ENCODE data around the gene ZRANB3.
"Not testable (repeated sequence)": the region's sequence is repeated elsewhere in the genome, so short reads cannot be mapped to it uniquely, and the experiment has no call there.

ZRANB3 gene

DNA sequence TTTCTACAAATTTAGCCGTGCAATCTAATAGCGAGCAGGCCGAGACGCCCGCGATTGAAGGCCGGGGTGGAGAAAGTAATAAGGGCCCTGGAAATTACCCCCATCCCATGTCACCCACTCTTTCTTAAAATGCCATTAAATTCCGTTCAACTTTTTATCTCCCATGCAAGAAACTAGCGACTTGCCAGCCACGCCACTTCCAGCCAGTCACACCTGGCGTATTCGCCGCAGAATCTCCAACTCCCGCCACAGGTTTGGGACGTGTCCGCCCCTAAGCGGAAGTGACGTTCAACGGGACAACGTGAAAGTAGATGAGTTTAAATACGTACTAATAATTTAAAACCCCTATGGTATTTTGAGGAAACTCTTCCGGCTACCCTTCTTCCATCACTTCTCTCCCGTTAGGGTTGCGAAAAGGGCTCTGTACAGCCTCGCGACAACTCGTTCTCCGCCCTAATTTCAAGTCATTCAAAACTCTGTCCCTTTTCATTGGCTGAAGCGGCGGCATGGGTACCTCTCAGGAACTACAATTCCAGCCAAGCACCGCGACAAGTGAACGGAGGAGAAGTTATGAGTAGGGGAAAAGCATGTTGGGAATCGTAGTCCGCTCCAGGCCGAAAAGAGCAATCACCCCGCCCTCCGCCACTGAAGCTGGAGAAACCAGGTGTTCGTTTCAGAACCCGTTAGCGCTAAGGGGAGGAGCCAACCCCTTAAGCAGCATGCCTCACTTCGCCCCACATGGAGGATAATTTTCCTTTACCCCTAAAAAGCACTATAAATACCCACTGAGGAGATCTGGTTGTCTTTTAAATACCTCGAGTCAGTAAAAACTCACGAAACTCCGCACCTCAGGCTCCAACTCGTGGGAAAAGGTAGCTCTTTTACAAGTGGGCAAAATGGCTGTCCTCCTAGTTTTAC, at the start of gene ZRANB3:
Gene ZRANB3, minus strand, starts transcription at position 906 of the 918 bp plus-strand sequence.
- FAIRE-seq = peak; percentile 24

- FAIRE-seq = no peak
These were observed 42.6 kb upstream of the ZRANB3 start for GRCh38 chr2:135573620-135574019.

- FAIRE-seq = no peak
These were observed 39.9 kb upstream of the ZRANB3 start for GRCh38 chr2:135570884-135571283.

- FAIRE-seq = no peak
These were observed 32.8 kb upstream of the ZRANB3 start for GRCh38 chr2:135563793-135564192.

DNA sequence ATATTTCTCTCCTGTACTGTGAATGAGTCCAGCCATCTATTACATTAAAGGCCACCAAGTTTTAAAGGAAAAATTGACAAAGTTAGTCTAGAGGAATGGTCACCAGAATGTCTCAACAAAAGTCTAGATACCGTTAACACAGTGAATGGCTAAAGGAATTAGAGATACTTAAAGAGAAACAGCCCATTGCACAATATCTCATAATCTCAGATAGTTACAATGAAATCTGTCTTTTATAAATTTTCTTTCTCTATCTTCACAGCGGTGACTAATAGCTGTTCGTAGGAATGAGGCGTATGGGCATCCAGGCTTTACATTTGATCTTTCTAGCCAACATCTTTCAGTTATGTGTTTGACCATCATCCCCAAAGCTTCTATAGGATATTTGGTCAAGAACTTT, 30.9 kb upstream of the ZRANB3 start:
- no peak for FAIRE-seq

- no peak for FAIRE-seq
These were observed 26.5 kb upstream of the ZRANB3 start for GRCh38 chr2:135557530-135557929.

DNA sequence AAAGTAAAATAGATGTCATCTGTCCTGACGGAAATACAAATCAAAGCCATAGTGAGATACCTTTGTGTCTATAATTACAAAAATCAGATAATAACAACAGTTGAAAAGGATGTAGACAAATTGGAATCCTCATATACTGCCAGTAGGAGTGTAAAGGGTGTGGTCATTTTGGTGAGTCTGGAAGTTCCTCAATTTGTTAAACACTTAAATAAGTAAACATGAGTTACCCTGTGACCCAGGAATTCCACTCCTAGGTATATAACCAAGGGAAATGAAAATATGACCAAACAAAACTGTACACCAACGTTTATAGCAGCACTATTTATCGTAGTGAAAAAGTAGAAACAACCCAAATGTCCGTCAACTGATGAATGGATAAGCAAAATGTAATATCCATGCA, 24.3 kb upstream of the ZRANB3 start:
- FAIRE-seq = no peak

- FAIRE-seq = no peak
These were observed 21.9 kb upstream of the ZRANB3 start for GRCh38 chr2:135552887-135553286.

GRCh38 chr2:135551356-135551755, 20.3 kb upstream of the ZRANB3 start:
- FAIRE-seq = no peak

GRCh38 chr2:135547311-135547710, 16.3 kb upstream of the ZRANB3 start:
- no peak for FAIRE-seq

DNA sequence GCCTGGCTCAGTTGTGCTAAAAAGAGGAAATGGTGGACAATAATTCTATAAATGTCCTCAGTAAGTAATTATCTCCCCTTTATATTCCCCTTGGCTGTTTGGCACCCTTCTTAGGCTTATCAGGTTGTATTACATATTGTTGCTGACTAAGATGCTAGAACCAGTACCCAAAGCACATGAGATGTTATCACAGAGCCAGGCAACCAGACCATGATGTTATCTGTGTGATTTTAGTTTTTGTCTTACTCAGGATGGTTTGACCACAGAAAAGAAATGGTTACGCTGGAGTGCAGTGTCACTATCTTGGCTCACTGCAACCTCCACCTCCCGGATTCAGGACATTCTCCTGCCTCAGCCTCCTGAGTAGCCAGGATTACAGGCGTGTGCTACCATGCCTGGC, 15.4 kb upstream of the ZRANB3 start:
- FAIRE-seq = no peak

DNA sequence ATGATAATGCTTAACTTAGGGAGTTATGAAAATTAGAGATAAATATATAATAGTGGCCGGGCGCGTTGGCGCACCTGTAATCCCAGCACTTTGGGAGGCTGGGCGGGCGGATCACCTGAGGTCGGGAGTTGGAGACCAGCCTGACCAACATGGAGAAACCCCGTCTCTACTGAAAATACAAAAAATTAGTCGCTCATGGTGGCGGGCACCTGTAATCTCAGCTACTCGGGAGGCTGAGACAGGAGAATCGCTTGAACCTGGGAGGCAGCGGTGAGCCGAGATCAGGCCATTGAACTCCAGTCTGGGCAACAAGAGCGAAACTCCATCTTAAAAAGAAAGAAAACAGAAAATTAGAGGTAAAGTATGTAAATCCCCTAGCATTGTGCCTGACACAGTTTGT, 2.5 kb upstream of the ZRANB3 start:
- not testable (repeated sequence) for FAIRE-seq

DNA sequence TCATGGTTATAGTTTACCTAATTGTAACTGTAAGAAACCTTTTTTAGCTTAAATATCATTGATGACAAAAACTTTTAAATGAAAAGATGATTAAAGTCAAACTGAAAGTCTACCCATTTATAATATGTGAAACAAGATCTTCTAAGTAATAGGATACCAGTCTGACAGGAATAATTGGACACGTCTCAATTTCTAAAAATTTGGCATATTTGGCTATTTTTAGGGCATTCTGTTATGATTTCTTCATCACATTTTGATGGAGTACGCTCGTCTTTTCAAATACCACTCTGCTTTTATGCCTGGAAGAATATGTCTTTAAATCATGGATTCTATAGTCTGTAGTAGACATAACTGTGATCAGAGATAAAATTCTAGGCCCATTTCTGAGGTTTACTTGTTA, 1.6 kb upstream of the ZRANB3 start:
- FAIRE-seq = no peak

- peak; percentile 80 for FAIRE-seq
These were observed 496 bp upstream of the ZRANB3 start, which contains the start of gene R3HDM1 for GRCh38 chr2:135531231-135532197. Gene R3HDM1, plus strand, starts transcription at chr2:135531484. Its CDS starts 73,362 bp downstream, at chr2:135604846.

DNA sequence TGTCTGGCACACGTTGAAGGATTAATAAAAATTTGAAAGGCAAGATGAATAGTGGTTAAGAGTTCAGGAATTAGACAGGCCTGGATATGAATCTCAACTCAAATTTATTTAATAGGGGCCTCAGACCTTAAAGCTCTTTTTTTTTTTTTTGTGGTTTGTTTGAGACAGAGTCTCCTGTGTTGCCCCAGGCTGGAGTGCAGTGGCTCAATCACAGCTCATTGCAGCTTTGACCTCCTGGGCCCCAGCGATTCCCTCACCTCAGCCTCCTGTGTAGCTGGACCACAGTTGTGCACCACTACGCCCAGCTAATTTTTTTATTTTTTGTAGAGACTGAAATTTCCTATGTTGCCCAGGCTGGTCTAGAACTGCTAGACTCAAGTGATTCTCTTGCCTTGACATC, 3.0 kb downstream of the ZRANB3 start:
- FAIRE-seq = no peak

DNA sequence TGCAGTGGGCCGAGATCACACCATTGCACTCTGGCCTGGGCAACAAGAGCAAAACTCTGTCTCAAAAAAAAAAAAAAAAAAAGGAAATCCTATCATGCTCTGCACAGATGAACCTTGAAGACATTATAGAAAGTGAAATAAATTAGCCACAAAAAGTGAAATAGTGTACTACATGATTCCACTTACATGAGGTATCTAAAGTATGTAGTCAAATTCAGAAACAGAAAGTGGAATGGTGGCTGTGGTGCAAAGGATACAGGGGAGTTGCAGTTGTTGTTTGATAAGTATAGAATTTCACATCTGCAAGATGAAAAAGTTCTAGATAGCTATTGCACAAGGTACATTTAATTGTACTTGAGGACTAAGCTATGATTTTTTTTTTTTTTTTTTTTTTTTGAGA, 5.2 kb downstream of the ZRANB3 start:
- no peak for FAIRE-seq

DNA sequence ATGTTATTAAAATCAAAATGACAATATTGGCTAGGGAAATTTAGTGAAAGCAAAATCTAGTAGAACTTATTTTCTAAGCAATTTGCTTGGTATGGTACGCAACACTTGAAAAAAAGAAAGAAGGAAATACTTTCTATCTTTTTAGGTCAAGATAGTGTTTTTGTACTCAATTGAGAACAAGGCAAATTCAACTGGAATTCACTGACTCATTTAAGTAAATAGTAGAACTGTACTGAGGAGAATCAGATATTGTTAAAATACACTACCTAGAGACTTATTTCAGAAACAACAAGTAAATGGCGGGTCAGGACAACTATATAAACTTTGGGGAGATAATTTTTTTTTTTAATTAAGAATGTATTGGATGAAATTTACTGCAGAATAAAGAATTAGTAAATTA, 18.9 kb downstream of the ZRANB3 start:
- no peak for FAIRE-seq

DNA sequence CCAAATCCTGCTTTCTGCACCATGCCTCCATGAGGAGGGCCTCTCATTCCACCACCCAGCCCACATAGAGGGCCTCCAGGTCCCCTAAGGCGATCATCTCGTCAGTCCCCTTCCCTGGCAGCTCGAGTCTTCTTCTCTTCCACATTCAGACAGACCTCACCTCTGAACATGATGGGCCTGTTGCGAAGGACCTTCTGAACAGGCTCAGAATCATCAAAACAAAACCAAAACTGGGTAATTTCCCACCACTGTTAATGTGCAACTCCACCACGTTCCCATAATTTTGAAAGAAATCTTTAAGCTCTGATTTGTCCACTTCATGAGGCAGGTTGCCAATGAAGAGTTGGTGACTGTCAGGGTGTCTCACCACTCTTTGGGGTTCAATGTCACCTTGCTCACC, 20.4 kb downstream of the ZRANB3 start:
- FAIRE-seq = no peak

GRCh38 chr2:135504811-135505210, 26.2 kb downstream of the ZRANB3 start:
- FAIRE-seq = no peak

DNA sequence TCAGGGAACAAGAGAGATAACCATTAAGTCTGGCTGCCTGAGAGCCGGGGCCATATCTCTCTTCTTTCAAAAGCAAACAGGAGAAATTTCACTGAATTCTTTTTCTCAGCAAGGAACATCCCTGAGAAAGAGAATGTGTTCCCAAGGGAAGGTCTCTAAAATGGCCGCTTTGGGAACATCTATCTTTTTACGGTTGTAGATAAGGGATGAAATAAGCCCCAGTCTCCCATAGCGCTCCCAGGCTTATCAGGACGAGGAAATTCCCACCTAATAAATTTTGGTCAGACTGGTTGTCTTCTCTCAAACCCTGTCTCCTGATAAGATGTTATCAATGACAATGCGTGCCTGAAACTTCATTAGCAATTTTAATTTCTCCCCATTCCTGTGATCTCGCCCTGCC, 32.4 kb downstream of the ZRANB3 start:
- FAIRE-seq = not testable (repeated sequence)

- FAIRE-seq = no peak
These were observed 36.1 kb downstream of the ZRANB3 start for GRCh38 chr2:135494917-135495316.

DNA sequence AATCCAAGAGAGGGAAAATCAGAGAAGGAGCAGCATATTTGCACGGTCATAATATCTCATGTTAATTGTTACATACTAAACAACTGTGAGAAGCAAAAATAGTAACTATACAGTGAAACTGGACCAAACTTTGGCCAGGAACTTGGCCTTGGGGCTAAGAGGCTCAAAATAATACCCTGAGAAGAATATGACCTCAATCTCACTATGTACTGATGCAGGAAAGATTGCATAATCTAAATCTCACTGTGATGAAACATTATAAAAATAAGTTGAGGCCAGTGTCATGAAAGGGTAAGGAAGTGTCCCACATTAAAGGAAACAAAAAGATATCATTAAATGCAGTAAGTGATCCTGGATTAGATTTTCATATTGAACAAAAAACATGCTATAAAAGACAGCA, 36.5 kb downstream of the ZRANB3 start:
- no peak for FAIRE-seq

DNA sequence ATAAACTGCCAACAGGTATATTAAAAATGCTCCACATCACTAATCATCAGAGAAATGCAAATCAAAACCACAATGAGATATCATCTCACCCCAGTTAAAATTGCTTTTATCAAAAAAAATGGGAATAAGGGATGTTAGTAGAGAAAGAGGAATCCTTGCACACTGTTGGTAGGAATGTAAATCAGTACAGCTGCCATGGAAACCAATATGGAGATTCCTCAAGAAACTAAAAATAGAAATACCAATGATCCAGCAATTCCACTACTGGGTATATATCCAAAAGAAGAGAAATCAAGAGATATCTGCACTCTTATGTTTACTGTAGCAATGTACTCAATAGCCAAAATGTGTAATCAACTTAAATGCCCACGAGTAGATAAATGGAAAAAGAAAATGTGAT, 40.6 kb downstream of the ZRANB3 start:
- FAIRE-seq = no peak
